ENCODE data around the gene PNISR. TPM values are rescaled to one million over a fixed set of nuclear protein-coding genes. Genes with fewer than 3 reads are reported as not detected.
A peak's percentile ranks its signal among the peaks of the same experiment; 100 is the strongest.

PNISR gene
- total RNA-seq, 1 donor from 2014 or later: 151 TPM

DNA sequence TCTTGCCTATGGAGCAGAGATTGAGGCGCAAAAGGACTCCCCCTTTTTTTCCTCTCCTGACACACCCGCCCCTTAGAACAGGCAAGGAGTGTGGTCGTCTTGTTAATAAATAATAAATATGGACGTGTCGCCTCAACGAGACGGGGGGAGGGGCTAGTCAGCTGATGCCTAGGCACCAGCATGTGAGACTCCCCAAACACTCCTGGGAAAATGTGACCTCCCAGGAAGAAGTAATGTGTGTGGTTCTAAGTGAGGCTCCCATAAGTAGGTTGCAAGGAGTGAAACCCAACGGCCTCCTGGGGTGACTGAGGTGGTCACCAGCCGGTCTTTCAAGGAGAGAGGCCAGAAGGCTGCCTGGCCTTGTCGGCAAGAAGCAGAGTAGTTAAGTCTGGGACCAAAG lies 74.5 kb downstream of the PNISR start:
- Mint-ChIP-seq H3K9me3 (no peaks in the 10 kb centered on the region), H3K36me3 (no peaks in the 10 kb centered on the region), H3K27me3 (peaks cover 29% of the 10 kb centered on the region), H3K4me3 (peak overlapping the region; percentile 80), H3K4me1 (ENCODE audit: unreplicated experiment) (peaks cover 14% of the 10 kb centered on the region), H3K27ac (no peak overlapping the region)
- TF ChIP-seq, protein P1, sequence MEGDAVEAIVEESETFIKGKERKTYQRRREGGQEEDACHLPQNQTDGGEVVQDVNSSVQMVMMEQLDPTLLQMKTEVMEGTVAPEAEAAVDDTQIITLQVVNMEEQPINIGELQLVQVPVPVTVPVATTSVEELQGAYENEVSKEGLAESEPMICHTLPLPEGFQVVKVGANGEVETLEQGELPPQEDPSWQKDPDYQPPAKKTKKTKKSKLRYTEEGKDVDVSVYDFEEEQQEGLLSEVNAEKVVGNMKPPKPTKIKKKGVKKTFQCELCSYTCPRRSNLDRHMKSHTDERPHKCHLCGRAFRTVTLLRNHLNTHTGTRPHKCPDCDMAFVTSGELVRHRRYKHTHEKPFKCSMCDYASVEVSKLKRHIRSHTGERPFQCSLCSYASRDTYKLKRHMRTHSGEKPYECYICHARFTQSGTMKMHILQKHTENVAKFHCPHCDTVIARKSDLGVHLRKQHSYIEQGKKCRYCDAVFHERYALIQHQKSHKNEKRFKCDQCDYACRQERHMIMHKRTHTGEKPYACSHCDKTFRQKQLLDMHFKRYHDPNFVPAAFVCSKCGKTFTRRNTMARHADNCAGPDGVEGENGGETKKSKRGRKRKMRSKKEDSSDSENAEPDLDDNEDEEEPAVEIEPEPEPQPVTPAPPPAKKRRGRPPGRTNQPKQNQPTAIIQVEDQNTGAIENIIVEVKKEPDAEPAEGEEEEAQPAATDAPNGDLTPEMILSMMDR (conservative IDR thresholded peaks at IDR 0.05): no peak
- no peak for DNase-seq (ENCODE audit: extremely low spot score, unreplicated experiment)

DNA sequence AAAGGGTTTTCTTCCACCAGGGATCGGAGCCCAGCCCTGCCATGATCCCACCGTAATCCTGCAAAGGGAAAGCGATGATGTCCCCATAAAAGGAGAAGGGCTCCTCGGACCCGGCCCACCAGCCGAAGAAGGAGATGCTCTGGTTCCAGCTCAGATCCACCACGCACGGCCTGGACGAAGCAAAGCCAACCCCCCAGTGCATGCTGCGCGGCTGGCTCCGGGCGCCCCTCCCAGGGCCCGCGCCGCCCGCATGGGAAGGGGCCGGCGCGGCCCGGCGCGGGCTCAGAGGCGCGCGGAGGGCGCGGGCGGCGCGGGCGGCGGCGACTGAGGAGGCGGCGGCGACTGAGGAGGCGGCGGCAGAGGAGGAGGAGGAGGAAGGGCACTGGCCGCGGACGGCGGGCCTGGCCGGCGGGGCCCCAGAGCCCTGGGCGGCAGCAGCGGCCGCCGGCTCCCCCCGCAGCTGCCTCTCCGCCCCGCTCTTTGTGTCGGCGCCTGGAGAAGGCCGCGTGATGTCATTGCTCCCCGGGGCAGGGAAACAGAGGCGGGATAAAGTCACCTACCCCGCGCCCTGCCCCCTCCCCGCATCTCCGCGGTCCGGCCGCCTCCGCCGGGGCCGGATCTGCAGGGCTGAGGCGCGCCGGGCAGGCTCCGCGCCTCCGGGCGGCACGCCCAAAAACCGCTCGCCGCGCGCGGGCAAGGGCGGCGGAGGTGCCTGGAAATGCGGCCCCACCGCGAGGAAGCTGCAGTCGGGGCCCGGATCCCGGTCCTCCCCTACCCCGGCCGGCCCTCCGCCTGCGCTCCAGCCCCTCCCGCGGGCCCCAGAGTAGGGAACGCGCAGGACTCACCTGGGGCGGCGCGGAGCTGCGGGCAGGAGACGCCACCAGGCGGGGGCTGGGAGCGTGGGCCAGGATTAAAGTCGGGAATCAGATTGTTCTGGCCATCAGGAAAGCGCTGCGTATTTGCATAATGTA lies 75.7 kb downstream of the PNISR start, which contains the start of gene FAXC:
FAXC (minus strand) TSS at position 504 of the 971 bp plus-strand sequence; CDS start at position 202, 302 bp downstream.
- Mint-ChIP-seq H3K36me3 (no peaks in the 10 kb centered on the region), H3K27ac (peak within 1 kb of the TSS; percentile 69), H3K4me3 (peak within 1 kb of the TSS; percentile 90), H3K4me1 (ENCODE audit: unreplicated experiment) (peaks cover 15% of the 10 kb centered on the region), H3K9me3 (no peaks in the 10 kb centered on the region), H3K27me3 (peaks cover 22% of the 10 kb centered on the region)
- peak; percentile 78 for DNase-seq (ENCODE audit: extremely low spot score, unreplicated experiment)
- TF ChIP-seq, protein P1 (conservative IDR thresholded peaks at IDR 0.05): peak; percentile 58

DNA sequence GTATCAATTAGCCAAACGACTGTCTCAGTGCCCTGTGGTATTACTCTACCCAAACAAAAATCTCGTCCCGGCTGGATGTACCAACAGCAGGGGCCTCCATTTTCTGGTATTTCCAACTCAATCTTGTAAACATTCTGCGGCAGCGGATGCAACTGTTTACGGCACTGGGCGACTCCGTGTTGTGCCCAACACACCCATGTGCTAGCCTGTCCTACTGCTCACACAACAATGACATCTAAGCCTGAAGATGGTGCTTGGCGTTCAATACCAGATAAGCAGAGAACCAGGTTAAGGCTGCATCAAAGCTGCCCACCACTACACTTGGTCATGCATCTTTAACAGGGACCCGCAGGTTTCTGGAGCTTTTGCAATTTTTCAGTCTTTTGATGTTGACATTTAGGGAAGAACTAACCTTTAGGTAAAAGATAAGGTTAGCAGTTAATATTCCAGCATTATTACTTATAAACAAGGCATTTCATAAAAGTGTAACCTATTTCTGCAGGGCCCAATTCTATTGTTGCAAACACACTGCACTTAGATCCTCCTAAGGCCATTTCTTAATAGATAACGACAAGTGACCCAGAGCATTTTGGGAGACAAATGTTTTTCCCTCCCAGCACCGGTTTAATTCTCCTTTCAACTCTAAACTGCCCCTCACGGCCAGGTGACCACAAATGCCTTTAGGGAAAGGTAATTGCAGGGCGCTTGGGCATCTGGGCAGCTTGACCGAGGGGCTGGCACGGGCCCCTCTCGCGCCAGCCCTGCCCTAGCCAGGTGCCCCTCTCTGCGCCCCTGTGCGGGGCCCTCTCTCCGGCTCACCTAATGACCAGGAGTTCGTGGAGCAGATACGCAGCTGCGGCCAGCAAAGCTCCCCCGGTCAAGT lies 76.6 kb downstream of the PNISR start:
- Mint-ChIP-seq H3K27ac (peak overlapping the region; percentile 69), H3K9me3 (no peaks in the 10 kb centered on the region), H3K36me3 (no peaks in the 10 kb centered on the region), H3K4me1 (ENCODE audit: unreplicated experiment) (peaks cover 21% of the 10 kb centered on the region), H3K27me3 (peaks cover 17% of the 10 kb centered on the region), H3K4me3 (peak overlapping the region; percentile 90)
- DNase-seq (ENCODE audit: extremely low spot score, unreplicated experiment): no peak
- TF ChIP-seq, protein P1 (conservative IDR thresholded peaks at IDR 0.05): no peak

Other genes with a start within 250 kb of the PNISR start
- 11.3 and 12.5 TPM in 2 replicates for gene FAXC, start 75.6 kb downstream of the PNISR start, total RNA-seq (ENCODE audit: low replicate concordance)
- 7.3 and 7.5 TPM in 2 replicates for gene COQ3, start 31.1 kb downstream of the PNISR start, total RNA-seq (ENCODE audit: low replicate concordance)
- gene USP45, start 90.1 kb upstream of the PNISR start, total RNA-seq (ENCODE audit: low replicate concordance): 12.7 and 14.2 TPM in 2 replicates
- gene CCNC, start 143.4 kb upstream of the PNISR start, total RNA-seq (ENCODE audit: low replicate concordance): 52.0 and 61.2 TPM in 2 replicates
- gene PRDM13, start 181.5 kb upstream of the PNISR start, total RNA-seq (ENCODE audit: low replicate concordance): not detected in 2 replicates

All from type B pancreatic cell (in vitro differentiated cells).